Stimulated activated CD4-positive, alpha-beta T cell treated with anti-CD3 and anti-CD28 coated beads, Interleukin-12 subunit alpha, Interleukin-12 subunit beta, amount 100 ng/mL, for 24 hours (primary cell): ENCODE measurements around the gene TDRD7.

ENCODE experiments used
- DNase-seq, 2 experiments: peaks; one replicate each; pipeline ENCODE4 v3.0.0-alpha.2; 2020; ENCODE audit warnings: low read depth in 2 of 2

The TDRD7 gene

DNA sequence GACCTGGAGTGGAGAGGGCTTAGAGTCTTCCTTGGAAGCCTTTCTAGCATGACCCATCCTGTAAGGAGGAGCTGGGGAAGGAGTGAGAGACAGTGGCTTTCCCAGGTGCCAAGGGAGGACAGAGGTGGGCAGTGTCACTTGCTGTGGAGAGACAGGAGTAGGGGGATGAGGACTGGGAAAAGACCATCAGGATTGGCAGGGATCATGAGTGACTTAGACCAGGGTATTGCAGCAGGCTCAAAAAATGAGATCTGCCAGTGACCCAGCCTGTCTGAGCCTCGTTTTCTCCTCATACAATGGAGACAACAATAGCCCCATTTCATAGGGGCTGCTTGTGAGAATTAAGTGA, 91.9 kb downstream of the TDRD7 start:
- no peak for DNase-seq

GRCh38 chr9:97504381-97505216, 92.7 kb downstream of the TDRD7 start:
- DNase-seq = no peak

DNA sequence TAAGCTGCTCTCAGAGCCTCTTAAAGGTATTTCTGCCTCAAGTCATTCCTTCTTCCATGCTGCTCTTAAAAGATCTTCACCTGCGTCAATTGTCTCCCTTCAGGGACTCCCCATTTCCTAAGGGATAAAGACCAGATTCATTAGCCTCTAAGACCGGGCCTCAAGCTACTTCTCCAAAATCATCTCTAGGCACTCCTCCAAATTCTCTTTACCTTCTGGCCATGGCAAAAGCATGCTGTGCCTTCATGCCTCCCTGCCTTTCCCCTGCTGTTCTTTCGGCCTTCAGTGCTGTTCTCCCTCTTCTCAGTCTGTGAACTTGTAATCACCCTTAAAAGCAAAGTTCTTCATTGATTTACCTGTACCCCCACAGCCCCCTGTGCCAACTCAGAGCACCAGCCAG, 93.9 kb downstream of the TDRD7 start:
- DNase-seq = no peak

DNA sequence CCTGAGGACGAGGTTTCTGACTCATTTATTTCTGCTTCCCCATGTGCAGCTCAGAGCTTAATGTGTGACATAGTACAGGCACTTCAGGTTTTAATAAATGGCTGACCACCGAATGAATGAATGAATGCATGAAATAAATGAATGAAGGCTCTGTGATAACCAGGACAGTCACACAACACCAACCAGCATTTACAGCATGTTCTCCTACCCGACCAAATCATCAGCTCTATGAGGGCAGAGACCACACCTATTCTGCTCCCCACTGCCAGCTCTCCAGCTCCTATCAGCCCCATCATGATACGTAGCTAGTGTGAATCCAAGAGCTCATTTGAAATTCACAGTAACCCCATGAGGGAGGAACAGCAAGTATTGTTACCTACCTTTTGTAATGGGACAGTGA, 94.4 kb downstream of the TDRD7 start:
- no peak for DNase-seq

- DNase-seq = no peak
Observed at GRCh38 chr9:97506787-97507186, 94.9 kb downstream of the TDRD7 start.

- DNase-seq = no peak
Observed at GRCh38 chr9:97507428-97507984, 95.6 kb downstream of the TDRD7 start.

GRCh38 chr9:97508852-97509251, 97.0 kb downstream of the TDRD7 start:
- DNase-seq = no peak

- no peak for DNase-seq
Observed at GRCh38 chr9:97510797-97511654, 99.1 kb downstream of the TDRD7 start.

GRCh38 chr9:97511655-97512427, 99.9 kb downstream of the TDRD7 start:
- DNase-seq = no peak

- no peak for DNase-seq
Observed at GRCh38 chr9:97512966-97513560, 101.2 kb downstream of the TDRD7 start.

GRCh38 chr9:97514531-97514930, 102.6 kb downstream of the TDRD7 start:
- DNase-seq = no peak

- DNase-seq = no peak
Observed at GRCh38 chr9:97515662-97516061, 103.8 kb downstream of the TDRD7 start.

DNA sequence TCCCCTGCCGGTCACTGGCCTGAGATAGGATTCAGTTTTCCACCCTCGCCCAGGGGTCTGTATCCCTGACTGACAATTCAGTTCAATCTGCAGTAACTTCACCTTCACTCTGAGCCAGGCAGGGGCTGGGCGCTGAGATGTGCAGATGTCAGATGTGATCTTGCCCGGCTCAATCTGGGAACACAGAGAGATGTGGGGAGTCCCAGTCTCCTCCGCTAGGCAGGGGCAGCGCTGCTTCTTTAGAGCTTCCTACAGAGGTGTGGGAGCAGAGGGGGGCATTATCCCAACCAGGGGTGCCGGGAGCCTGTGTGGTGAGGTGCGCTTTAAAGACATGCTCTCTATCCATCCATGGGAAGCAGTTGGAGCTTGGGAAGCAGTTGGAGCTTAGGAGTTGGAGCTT, 104.2 kb downstream of the TDRD7 start:
- DNase-seq = no peak

DNA sequence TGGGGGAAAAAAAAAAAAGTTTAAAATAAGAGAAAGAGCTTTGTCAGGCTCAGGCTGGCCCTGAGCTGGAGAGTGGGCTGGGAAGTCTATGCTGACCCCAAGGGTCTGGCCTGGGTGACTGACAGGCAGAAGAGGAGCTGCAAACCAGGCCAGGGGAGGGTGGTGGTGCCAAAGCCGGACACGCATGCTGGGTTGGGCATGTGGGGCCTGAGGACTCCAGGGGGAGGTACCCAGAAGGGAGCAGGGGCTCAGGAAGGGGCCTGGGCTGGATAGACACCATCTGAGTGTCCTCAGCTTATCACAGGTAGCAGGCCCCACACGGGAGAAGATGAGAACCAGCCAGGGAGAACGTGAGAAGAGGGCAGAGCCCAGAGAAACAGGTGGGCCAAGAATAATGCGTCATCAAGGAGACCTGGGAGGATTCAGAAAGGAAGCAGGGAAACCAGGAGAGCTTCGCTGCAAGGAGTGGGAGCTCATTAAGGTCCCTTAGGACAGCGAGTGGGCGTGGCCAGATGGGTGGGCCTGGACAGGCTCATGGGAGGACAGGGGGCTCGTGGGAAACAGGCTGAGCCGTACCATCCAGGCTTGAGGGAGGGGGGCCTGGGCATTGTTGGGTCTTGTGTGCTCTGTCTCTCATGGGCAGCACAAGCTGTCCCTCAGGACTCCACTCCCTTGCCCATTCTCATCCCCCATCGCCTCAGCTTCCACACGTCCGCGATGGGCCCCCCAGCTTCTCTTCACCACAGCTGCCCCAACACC, 105.6 kb downstream of the TDRD7 start:
- no peak for DNase-seq

GRCh38 chr9:97518166-97518908, 106.4 kb downstream of the TDRD7 start:
- DNase-seq = no peak

DNA sequence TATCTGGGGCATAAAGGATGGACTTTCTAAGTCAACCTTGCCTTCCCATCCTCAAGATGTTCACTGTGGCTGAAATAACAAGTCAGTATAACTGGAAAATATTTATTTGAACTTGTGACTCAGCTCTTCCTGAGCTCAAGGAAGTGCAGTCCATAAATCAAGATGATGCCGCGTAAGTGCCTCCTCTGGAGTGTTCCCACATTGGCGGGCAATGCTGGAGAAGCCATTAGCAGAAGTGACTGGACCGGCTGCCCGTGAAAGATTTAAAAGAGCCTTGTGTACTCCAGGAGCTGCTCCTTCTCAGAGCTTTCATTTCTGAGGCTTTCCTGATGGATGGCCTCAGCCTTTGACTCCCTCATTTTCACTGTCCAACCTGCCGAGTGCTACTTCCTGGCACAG, 107.0 kb downstream of the TDRD7 start:
- no peak for DNase-seq

DNA sequence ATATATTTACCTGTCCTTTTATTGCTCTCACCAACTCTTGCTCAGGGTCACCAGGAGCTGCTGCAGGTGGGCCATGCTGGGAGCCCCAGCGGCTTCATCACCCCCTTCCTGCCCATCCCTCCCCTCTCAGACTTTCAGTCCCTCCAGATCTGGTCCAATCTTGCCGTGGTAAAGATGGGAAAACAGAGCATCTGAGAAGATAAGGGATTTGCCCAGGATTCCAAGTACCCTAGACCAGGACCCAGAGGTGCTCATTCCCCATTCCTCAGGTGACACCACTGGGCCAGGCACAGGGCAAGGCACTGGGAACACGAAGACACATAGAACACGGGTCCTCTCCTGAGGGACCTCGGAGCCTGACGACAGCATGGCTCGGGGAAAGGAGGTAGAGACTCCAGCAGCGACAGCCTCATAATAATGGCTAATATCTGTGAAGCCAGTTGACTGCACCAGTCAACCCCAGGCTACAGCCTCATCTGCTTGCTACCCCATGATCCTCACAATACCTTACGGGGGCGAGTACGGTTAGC, 107.6 kb downstream of the TDRD7 start:
- no peak for DNase-seq

DNA sequence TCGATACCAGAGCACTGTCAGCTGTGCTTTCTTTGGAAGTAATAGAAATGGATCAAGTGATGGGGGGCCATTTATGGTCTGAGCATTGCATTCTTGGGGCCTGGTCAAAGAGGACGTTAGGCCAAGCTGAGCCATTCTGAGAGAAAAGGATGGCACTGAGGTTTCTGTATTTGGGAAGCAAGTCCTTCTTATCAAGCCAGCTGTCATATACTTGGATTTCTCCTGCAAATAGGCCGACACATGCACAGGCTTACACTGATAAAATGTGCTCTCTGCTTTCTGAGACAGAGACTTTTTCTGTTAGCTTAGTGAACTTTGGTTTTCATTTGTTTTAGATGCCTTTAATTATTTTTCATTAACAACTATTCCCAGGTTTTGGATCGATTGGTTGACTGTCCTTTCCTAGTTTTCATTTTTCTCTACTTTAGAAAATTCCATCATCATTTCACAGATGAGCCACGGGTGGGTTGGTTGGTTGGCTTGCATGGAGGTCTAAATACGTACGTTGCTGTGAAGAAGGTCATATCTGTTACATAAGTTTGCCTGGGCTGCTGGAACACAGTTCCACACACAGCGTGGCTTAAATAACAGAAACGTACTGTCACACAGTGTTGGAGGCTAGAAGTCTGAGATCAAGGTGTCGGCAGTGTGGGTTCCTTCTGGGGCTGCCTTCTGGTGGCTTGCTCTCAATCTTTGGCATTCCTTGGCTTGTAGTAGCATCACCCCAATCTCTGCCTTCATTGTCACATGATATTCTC, 109.9 kb downstream of the TDRD7 start:
- DNase-seq = no peak

DNA sequence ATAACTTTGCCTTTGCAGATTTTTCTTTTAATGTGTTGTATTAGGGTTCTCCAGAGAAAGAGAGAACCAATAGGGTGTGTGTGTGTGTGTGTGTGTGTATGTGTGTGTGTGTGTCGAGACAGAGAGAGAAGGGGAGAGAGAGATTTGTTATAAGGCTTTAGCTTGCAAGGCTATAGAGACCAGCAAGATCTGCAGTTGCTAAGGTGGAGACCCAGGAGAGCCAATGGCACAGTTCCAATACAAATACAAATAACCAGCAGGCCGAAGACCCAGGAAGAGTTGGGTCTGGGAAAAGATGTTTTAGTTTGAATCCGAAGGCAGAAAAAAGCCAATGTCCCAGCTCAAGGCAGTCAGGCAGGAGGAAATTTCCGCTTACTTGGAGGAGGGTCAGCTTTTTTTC, 112.5 kb downstream of the TDRD7 start:
- no peak for DNase-seq
